ENCODE data around the gene PRDM11. TPM values are rescaled to one million over a fixed set of nuclear protein-coding genes. Genes with fewer than 3 reads are reported as not detected.

The PRDM11 gene
- total and polyA plus RNA-seq, 10 donors, result 1.7 to 24.3 (median 15.3) TPM

DNA sequence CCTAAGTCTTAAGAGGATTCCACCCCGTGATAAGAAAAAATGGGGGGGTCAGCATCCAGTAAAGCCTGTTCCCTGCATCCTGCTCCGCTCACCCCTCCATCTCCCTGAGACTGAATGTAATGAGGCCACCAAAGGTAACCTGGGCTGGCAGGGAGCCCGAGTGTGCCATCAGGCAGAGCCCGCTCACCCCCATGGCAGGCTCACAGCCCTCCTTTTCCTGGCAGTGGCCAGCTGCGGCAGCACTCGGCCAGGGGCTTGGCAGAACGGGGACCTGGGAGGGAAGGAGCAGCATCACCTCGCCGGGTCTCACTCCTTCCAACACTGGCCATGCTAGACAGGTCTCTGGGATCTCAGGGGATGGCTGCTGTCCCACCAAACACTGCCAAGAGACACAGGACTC is 64.4 kb downstream of the PRDM11 start:
- intact Hi-C loops (cut with DNase I; ENCODE audit: low total_unique reads), result no loop called here
- Histone ChIP-seq H3K27ac (peak overlapping the region in 7 of 8 donors; percentile 26 to 85 (median 77)), H3K4me3 (no peak overlapping the region), H3K27me3 (replicated peaks in 1 of 7) (no peaks in the 10 kb centered on the region), H3K9me3 (no peaks in the 10 kb centered on the region), H3K36me3 (peaks cover 0 to 87% (median 14%) of the 10 kb centered on the region in 6 donors), H3K4me1 (peaks cover 0 to 34% (median 20%) of the 10 kb centered on the region in 6 donors)
- WGBS, 5 donors, result 88 to 95% (median 91%) methylated on average over 8 to 9 of the region's 9 CpGs
- no peak for TF ChIP-seq POLR2AphosphoS5 (IDR thresholded peaks at IDR 0.05)
- TF ChIP-seq, protein P1, sequence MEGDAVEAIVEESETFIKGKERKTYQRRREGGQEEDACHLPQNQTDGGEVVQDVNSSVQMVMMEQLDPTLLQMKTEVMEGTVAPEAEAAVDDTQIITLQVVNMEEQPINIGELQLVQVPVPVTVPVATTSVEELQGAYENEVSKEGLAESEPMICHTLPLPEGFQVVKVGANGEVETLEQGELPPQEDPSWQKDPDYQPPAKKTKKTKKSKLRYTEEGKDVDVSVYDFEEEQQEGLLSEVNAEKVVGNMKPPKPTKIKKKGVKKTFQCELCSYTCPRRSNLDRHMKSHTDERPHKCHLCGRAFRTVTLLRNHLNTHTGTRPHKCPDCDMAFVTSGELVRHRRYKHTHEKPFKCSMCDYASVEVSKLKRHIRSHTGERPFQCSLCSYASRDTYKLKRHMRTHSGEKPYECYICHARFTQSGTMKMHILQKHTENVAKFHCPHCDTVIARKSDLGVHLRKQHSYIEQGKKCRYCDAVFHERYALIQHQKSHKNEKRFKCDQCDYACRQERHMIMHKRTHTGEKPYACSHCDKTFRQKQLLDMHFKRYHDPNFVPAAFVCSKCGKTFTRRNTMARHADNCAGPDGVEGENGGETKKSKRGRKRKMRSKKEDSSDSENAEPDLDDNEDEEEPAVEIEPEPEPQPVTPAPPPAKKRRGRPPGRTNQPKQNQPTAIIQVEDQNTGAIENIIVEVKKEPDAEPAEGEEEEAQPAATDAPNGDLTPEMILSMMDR (IDR thresholded peaks at IDR 0.05 in 8 of 11, conservative IDR thresholded peaks at IDR 0.05 in 3 of 11), result no peak
- no peak for TF ChIP-seq POLR2A (IDR thresholded peaks at IDR 0.05)
- DNase-seq, result no peak

DNA sequence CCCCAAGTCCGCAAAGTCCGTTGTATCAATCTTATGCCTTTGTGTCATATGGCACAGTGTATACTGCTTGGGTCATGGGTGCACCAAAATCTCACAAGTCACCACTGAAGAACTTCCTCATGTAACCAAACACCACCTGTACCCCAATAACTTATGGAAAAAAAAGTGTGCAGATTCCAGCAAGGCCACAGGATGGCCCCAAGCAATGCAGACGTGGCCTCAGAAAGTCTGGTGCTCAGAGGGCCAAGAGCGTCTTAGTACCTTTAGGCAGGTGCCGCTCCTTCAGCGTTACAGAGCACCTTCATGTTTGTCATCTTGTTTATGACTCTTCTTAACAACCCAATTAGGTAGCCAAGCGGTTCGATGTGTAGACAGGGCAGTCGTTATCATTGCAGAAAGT is 65.3 kb downstream of the PRDM11 start:
- WGBS, 5 donors, result 90 to 96% (median 93%) methylated on average over 9 of the region's 9 CpGs
- Histone ChIP-seq H3K4me3 (no peak overlapping the region), H3K9me3 (no peaks in the 10 kb centered on the region), H3K27me3 (replicated peaks in 1 of 7) (no peaks in the 10 kb centered on the region), H3K4me1 (peaks cover 0 to 34% (median 20%) of the 10 kb centered on the region in 6 donors), H3K36me3 (peaks cover 0 to 79% (median 14%) of the 10 kb centered on the region in 6 donors), H3K27ac (peak overlapping the region in 1 of 8 donors; percentile 82)
- intact Hi-C loops (cut with DNase I; ENCODE audit: low total_unique reads), result no loop called here
- DNase-seq, result no peak
- TF ChIP-seq, protein P1 (IDR thresholded peaks at IDR 0.05 in 8 of 11, conservative IDR thresholded peaks at IDR 0.05 in 3 of 11), result no peak
- TF ChIP-seq POLR2A (IDR thresholded peaks at IDR 0.05) (no peak), POLR2AphosphoS5 (IDR thresholded peaks at IDR 0.05) (no peak)

DNA sequence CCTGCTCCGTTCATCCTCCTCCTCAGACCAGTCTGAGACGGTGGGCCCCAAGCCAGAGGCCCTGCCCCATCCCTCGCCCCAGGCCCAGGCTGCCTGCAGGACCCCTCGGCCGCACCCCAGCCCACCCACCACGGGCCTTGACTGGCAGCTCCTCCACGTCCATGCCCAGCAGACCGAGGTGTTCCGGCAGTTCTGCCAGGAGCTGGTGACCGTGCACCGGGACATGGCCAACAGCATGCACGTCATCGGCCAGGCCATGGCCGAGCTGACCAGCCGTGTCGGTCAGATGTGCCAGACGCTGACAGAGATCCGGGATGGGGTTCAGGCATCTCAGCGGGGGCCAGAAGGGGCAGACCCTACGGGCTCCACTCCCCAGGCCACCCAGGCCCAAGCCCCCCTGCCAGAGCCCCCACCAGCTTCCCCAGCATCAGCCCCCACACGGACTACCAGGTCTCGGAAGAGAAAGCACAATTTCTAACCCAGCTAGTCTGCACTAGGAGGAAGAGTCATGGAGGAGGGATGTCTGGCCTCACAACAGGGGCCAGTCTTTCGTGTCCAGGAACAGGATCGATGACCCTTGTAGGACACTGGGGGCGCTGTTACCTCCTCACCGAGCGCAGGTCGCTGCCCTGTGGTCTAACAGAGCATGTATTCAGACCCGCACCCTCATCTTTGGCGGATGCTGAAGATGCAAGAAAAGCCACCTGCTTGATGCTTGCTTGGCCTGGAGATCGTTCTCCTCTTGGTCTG is 66.3 kb downstream of the PRDM11 start:
- WGBS, 5 donors, result 92 to 96% (median 93%) methylated on average over 22 to 31 of the region's 31 CpGs

DNA sequence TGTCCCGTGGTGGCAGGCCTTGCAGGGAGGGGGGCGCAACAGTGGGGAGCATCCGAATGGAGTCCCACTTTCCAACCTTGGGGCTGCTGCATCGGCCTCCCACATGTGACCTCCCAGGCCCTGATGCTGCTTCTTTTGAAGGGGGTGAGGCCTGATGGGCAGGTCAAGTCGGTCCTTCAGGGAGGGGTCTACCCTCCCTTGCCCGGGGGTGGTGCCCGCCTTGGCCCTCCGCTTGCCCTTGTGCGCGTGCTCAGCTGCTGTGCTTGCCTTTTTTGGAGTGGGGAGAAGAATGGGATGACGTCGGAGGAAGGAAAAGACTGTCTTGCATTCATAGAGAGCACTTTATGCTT is 66.9 kb downstream of the PRDM11 start:
- peaks cover 0 to 66% (median 14%) of the 10 kb centered on the region in 6 donors for H3K36me3 ChIP-seq
- H3K27ac ChIP-seq, result no peak overlapping the region
- WGBS, 5 donors, result 71 to 93% (median 86%) methylated on average over 8 to 12 of the region's 12 CpGs
- no peaks in the 10 kb centered on the region for H3K27me3 ChIP-seq (replicated peaks in 1 of 7)
- DNase-seq, result no peak
- no peaks in the 10 kb centered on the region for H3K9me3 ChIP-seq
- H3K4me1 ChIP-seq, result peaks cover 0 to 34% (median 20%) of the 10 kb centered on the region in 6 donors
- TF ChIP-seq POLR2AphosphoS5 (IDR thresholded peaks at IDR 0.05), result no peak
- intact Hi-C loops (cut with DNase I; ENCODE audit: low total_unique reads), result no loop called here
- no peak overlapping the region for H3K4me3 ChIP-seq

More for the DNA sequence above, 66.3 kb downstream of the PRDM11 start:
- intact Hi-C loops (cut with DNase I; ENCODE audit: low total_unique reads), result no loop called here
- no peak overlapping the region for H3K4me3 ChIP-seq
- DNase-seq, result no peak
- peaks cover 0 to 34% (median 20%) of the 10 kb centered on the region in 6 donors for H3K4me1 ChIP-seq
- TF ChIP-seq, protein P1 (IDR thresholded peaks at IDR 0.05 in 8 of 11, conservative IDR thresholded peaks at IDR 0.05 in 3 of 11), result no peak
- TF ChIP-seq POLR2A (IDR thresholded peaks at IDR 0.05) (no peak), POLR2AphosphoS5 (IDR thresholded peaks at IDR 0.05) (no peak)
- H3K9me3 ChIP-seq, result no peaks in the 10 kb centered on the region
- H3K27me3 ChIP-seq (replicated peaks in 1 of 7), result no peaks in the 10 kb centered on the region
- peaks cover 0 to 71% (median 14%) of the 10 kb centered on the region in 6 donors for H3K36me3 ChIP-seq
- H3K27ac ChIP-seq, result no peak overlapping the region

Data from spleen (tissue), 11 donors.